KOPT-K1 (cell line): ENCODE data around the gene PROCR.
A peak's percentile ranks its signal among the peaks of the same experiment; 100 is the strongest.
"Not testable (repeated sequence)": the region's sequence is repeated elsewhere in the genome, so short reads cannot be mapped to it uniquely, and the experiment has no call there.

Experiments
- H3K27ac ChIP-seq: fragments of 200-600 bp; sonication (generic); 2 replicates; pipeline ENCODE4 v1.5.1; 2016; ENCODE audit warnings: antibody characterized with exemption, mild to moderate bottlenecking, low read depth, low read length; ENCODE audit not compliant: poor library complexity, severe bottlenecking
- H3K36me3 ChIP-seq: fragments of 200-600 bp; sonication (generic); 2 replicates; pipeline ENCODE4 v1.5.1; 2017; ENCODE audit warnings: antibody characterized with exemption, mild to moderate bottlenecking, low read length, moderate library complexity; ENCODE audit not compliant: insufficient read depth
- H3K9me3 ChIP-seq: fragments of 200-600 bp; sonication (generic); 2 replicates; pipeline ENCODE4 v1.5.1; 2017; ENCODE audit warnings: antibody characterized with exemption, low read length, mild to moderate bottlenecking; ENCODE audit not compliant: insufficient read depth, poor library complexity, severe bottlenecking

Gene PROCR

GRCh38 chr20:35147575-35148071, 24.2 kb upstream of the PROCR start:
- H3K9me3 ChIP-seq, result not testable (repeated sequence)
- peak overlapping the region; percentile 67 for H3K27ac ChIP-seq

GRCh38 chr20:35150846-35151579, 20.9 kb upstream of the PROCR start:
- Histone ChIP-seq H3K9me3 (no peaks in the 10 kb centered on the region), H3K36me3 (no peaks in the 10 kb centered on the region), H3K27ac (no peak overlapping the region)

More at GRCh38 chr20:35147575-35148071, 24.2 kb upstream of the PROCR start:
- H3K36me3 ChIP-seq, result peaks cover 21% of the 10 kb centered on the region

GRCh38 chr20:35151736-35152135, 20.1 kb upstream of the PROCR start:
- Histone ChIP-seq H3K27ac (no peak overlapping the region), H3K36me3 (no peaks in the 10 kb centered on the region), H3K9me3 (no peaks in the 10 kb centered on the region)

- H3K36me3 ChIP-seq, result no peaks in the 10 kb centered on the region
- no peak overlapping the region for H3K27ac ChIP-seq
- H3K9me3 ChIP-seq, result no peaks in the 10 kb centered on the region
Observed at GRCh38 chr20:35155936-35156335, 15.9 kb upstream of the PROCR start.

- Histone ChIP-seq H3K27ac (no peak overlapping the region), H3K9me3 (no peaks in the 10 kb centered on the region), H3K36me3 (no peaks in the 10 kb centered on the region)
Observed at GRCh38 chr20:35156978-35157377, 14.9 kb upstream of the PROCR start.

- H3K27ac ChIP-seq, H3K9me3 ChIP-seq, H3K36me3 ChIP-seq: not testable (repeated sequence)
Observed at GRCh38 chr20:35160341-35160740, 11.5 kb upstream of the PROCR start.

- H3K36me3 ChIP-seq, H3K9me3 ChIP-seq, H3K27ac ChIP-seq: not testable (repeated sequence)
Observed at GRCh38 chr20:35164531-35164930, 7.3 kb upstream of the PROCR start.

- H3K9me3 ChIP-seq, result no peaks in the 10 kb centered on the region
- no peak overlapping the region for H3K27ac ChIP-seq
Observed at GRCh38 chr20:35165221-35166185, 6.4 kb upstream of the PROCR start.

GRCh38 chr20:35166242-35166830, 5.5 kb upstream of the PROCR start:
- Histone ChIP-seq H3K27ac (no peak overlapping the region), H3K36me3 (no peaks in the 10 kb centered on the region)

More at GRCh38 chr20:35165221-35166185, 6.4 kb upstream of the PROCR start:
- H3K36me3 ChIP-seq, result no peaks in the 10 kb centered on the region

GRCh38 chr20:35167787-35168186, 4.1 kb upstream of the PROCR start:
- H3K27ac ChIP-seq, result no peak overlapping the region
- no peaks in the 10 kb centered on the region for H3K9me3 ChIP-seq
- no peaks in the 10 kb centered on the region for H3K36me3 ChIP-seq

More at GRCh38 chr20:35166242-35166830, 5.5 kb upstream of the PROCR start:
- H3K9me3 ChIP-seq, result no peaks in the 10 kb centered on the region

- H3K9me3 ChIP-seq, H3K27ac ChIP-seq, H3K36me3 ChIP-seq: not testable (repeated sequence)
Observed at GRCh38 chr20:35168701-35169409, 3.0 kb upstream of the PROCR start.

- no peaks in the 10 kb centered on the region for H3K9me3 ChIP-seq
- no peaks in the 10 kb centered on the region for H3K36me3 ChIP-seq
- H3K27ac ChIP-seq, result no peak overlapping the region
Observed at GRCh38 chr20:35171438-35171752, 477 bp upstream of the PROCR start.

GRCh38 chr20:35172434-35172806, 548 bp downstream of the PROCR start:
- Histone ChIP-seq H3K9me3 (no peaks in the 10 kb centered on the region), H3K27ac (no peak overlapping the region), H3K36me3 (no peaks in the 10 kb centered on the region)

- H3K27ac ChIP-seq, result no peak overlapping the region
- no peaks in the 10 kb centered on the region for H3K9me3 ChIP-seq
- no peaks in the 10 kb centered on the region for H3K36me3 ChIP-seq
Observed at GRCh38 chr20:35173576-35174192, 1.8 kb downstream of the PROCR start.
